ENCODE results near the gene C15orf61.

GRCh38 chr15:67511606-67512005, 9.3 kb upstream of the C15orf61 start:
- TF ChIP-seq ZBTB1 (tag by site-specific recombination; IDR thresholded peaks at IDR 0.05) = no peak
- TF ChIP-seq OVOL3 (tag by site-specific recombination; IDR thresholded peaks at IDR 0.05) = no peak
- no peak for TF ChIP-seq ZNF621 (tag by site-specific recombination; IDR thresholded peaks at IDR 0.05)
- TF ChIP-seq KLF7 (tag by site-specific recombination; IDR thresholded peaks at IDR 0.05; ENCODE audit: borderline replicate concordance) = no peak
- no peak for TF ChIP-seq RBAK (tag by site-specific recombination; IDR thresholded peaks at IDR 0.05)
- no peak for TF ChIP-seq ZNF561 (tag by site-specific recombination; IDR thresholded peaks at IDR 0.05; ENCODE audit: borderline replicate concordance)
- no peak for TF ChIP-seq CTCF (tag by site-specific recombination; IDR thresholded peaks at IDR 0.05)
- no peak for TF ChIP-seq REST (tag by site-specific recombination; IDR thresholded peaks at IDR 0.05)
- no peak for TF ChIP-seq ELK4 (IDR thresholded peaks at IDR 0.05; ENCODE audit: borderline replicate concordance, low read depth, low read length)
- TF ChIP-seq GLI4 (tag by site-specific recombination; IDR thresholded peaks at IDR 0.05) = no peak
- TF ChIP-seq ZNF670 (tag by site-specific recombination; IDR thresholded peaks at IDR 0.05; ENCODE audit: low read depth) = no peak
